GM21390 (cell line): Measurements from ENCODE around the gene ZNF239.
"Not testable (repeated sequence)": the region's sequence is repeated elsewhere in the genome, so short reads cannot be mapped to it uniquely, and the experiment has no call there.

Experiments
- ATAC-seq: cut with Tn5 transposase; IDR thresholded peaks from one replicate; pipeline ENCODE4 v1.9.1; 2021; ENCODE audit not compliant: unreplicated experiment

The ZNF239 gene

DNA sequence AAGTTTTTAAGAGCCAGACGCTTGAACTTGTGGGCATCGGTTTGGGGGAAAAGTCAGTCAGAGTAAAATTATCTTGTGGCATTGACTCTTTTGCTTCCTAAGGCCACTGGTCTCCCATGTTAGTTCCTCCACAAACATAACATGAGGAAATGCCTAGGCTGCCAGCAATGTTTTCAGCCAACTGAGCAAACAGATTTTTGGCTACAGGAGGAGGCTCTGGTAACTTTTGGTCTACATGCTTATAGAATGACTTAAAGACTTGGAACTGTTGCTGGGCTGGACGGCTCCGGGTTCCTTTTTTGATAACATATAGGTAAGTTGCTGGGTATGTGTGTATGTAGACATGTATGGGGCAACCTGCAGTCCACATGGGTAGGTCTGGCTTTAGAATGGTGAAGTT is 9.6 kb upstream of the ZNF239 start:
- ATAC-seq, result no peak

DNA sequence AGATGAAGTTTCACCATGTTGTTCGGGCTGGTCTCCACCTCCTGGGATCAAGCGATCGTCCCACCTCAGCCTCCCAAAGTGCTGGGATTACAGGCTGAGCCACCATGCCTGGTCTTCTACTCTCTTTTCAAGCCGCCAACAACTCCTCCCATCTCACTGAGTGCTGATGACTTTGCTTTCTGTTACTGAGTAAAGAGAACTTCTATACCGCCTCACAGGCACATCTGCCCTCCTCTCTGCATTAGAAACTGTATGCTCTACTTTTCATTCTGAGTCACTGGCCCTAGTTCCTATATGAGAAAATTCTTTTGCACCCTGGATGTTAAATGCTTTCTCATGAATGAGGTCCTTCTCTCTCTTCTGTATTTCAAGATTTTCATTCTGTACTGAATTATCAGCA is 2.2 kb upstream of the ZNF239 start:
- no peak for ATAC-seq

DNA sequence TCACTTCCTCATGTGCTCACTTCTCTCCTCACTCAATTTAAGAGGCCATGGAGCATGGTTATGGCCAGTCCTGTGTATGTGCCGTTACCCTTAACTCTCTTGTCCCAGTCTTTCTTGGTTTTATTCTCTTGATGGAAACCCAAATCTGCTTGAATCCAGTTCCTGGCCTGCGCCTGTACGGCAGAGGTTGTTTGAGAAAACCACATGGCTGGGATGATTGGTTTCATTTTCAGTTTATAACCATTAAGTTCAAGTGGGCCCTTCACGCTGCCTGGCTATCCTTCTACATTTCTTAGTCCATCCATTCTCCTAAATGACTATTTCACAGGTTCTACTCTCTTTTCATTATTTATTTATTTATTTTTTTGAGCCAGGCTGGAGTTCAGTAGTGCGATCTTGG is 1.6 kb upstream of the ZNF239 start:
- no peak for ATAC-seq

DNA sequence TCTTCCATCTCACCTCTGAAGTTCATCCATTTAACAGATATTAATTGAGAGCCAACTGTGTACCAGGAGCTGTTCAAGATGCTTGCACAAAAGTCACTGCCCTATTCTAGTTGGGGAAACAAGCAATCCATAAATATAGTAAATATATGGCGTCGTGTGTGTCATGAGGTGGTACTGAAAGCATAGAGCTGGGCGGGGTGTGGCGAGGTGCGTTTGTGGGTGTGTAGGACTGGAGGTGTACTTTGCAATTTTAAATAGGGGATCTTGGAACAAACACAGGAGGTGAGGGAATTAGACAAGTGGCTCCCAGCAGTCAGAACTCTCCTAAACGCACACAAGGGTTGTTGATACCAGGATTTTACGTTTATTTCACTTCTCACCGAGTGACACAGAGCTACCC is 490 bp upstream of the ZNF239 start:
- no peak for ATAC-seq

DNA sequence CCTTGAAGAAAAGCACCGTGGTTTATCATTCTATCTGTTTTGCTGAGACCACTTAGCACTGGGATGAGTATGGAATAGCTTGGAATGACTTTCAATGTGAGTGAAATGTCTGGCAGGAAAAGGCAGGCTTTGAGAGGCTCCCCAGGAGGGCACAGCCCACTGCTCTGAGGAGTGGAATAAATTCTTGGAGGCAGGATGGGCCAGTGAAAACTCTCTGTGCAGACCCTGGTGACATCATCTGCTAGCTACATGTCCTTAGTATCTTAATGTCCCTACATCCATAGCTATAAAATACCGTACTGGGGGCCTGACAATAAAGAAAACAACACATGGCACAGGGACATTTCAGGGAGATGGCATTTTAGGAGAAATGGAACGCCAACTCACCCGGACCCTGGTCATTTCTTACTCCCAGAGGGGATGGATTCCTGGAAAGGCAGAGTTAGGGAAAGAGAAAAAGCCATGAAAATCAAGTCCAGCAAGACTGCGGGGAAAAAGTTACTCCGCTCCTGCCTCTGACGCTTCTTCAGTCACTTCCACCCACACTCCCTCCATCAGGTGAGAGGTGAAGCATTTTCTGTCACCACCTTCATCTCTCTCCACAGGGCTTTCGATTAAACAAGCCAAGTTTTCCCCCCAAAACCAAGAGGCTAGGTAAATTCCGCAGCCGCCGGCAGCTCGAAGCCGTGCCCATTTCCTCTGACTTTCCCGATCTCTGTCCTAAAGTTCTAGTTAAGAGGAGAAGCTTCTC is 991 bp downstream of the ZNF239 start:
- no peak for ATAC-seq

DNA sequence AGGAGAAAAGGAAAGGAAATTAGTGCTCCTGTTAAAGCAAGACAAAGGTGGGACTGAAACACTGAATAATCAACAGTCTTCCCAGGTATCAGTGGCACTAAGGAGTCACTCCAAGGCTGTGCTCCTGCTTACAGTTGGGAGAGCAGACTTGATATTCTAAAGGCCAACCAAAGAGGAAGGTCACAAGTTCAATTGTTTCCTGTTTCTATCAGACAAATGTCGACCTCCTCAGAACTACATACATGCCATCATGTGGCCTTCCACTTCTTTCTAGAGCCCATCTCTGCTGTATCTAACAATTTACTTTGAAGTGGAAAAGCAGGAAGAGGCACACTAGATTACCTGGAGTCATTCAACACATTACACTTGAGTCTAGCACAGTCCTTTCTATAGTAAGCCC is 3.4 kb downstream of the ZNF239 start:
- no peak for ATAC-seq

DNA sequence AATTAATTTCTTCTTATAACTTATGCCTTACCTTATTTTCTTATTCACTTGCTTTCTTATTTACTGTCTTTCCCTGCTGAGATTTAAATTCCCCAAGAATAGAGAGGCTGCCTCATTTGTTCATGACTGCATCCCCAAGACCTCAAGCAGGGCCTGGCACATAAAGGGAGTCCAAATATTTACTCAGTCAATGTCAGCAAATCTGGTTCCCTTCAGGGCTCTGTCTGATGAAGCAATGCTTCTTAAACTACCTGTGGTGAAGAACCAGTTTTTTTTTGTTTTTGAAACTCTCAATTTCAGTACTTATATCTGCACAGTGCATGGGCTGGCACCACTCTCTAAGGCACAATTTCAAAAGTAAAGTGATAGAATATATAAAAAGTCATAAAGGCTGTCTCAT is 4.7 kb downstream of the ZNF239 start:
- ATAC-seq, result no peak

DNA sequence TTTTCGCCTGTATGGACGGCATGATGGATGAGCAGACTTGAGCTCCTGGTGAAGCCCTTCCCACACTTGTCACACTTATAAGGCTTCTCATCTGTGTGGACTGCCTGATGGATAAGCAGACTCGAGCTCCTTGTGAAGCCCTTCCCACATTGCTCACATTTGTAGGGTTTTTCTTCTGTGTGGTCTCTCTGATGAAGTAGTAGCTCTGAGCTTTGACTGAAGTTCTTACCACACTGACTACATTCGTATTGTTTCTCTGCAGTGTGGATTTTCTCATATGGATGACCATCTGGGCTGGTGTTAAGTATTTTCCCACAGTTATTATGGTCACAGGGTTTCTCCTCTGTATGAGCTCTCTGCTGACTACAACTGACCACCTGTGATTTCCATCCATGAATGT is 17.2 kb downstream of the ZNF239 start:
- no peak for ATAC-seq

DNA sequence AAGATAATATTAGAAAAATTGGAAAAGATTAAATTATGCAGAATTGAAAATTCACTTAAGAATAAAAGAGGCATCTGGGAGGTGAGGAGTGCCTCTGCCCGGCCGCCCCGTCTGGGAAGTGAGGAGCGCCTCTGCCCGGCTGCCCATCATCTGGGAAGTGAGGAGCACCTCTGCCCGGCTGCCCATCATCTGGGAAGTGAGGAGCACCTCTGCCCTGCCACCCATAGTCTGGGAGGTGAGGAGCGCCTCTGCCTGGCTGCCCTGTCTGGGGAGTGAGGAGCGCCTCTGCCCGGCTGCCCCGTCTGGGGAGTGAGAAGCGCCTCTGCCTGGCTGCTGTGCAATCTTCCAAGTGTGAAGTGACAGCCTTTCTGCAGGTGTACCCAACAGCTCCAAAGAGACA is 30.7 kb downstream of the ZNF239 start:
- not testable (repeated sequence) for ATAC-seq

DNA sequence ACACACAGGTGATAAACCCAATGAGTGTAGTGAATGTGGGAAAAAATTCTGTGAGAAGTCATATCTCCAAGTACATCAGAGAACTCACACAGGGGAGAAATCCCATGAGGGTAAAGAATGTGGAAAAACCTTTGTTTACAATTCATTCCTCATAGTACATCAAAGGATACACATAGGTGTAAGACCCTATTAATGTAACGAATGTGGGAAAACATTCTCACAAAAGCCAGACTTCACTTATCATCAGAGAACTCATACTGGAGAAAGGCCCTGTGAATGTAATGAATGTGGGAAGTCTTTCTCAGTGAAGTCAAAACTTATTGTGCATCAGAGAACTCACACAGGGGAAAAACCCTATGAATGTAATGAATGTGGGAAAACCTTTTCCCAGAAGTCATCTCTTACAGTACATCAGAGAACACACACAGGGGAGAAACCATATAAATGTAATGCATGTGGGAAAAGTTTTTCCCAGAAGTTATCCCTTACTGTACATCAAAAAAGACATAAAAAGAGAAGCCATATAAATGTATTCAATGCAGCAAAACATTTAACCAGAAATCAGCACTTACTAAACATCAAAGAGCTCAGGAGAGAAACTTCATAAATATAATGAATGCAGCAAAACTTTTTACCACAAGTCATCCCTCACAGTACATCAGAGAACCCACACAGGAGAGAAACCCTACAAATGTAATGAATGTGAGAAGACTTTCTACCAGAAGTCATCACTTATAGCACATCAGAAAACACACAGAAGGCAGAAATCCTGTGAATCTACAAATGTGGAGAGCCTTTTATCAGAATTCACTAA is 49.8 kb downstream of the ZNF239 start:
- ATAC-seq, result no peak
